ENCODE results near the gene LMTK3. TPM values are rescaled to one million over a fixed set of nuclear protein-coding genes. Genes with fewer than 3 reads are reported as not detected.

Gene LMTK3
- total and polyA plus RNA-seq, 9 of the 15 experiments (the other 6 are each of a cell fraction or from before 2014, with no cell fraction given) = 0.35 to 12.3 (median 2.0) TPM; not detected in 2

- peak; percentile 52; the same call in 1 of the 2 replicates for TF ChIP-seq REST (IDR thresholded peaks at IDR 0.05; ENCODE audit: borderline replicate concordance)
- TF ChIP-seq REST (CRISPR knock-in tag; IDR thresholded peaks at IDR 0.05; ENCODE audit: low read depth) = no peak
- no peak for TF ChIP-seq SIN3A (IDR thresholded peaks at IDR 0.05; ENCODE audit: borderline replicate concordance in 2 of 2, control insufficient read depth in 1 of 2, low read depth in 2 of 2, low read length in 2 of 2)
- no peak for TF ChIP-seq JUND (IDR thresholded peaks at IDR 0.05; ENCODE audit: borderline replicate concordance, low read depth, low read length)
- 0 out of 3 replicates have a peak, but pooled peaks have one; percentile 8 for TF ChIP-seq JUND (tag; IDR thresholded peaks at IDR 0.05; ENCODE audit: borderline replicate concordance, low read depth, low read length)
- TF ChIP-seq ZNF740 (CRISPR knock-in tag; IDR thresholded peaks at IDR 0.05) = no peak
- TF ChIP-seq ZNF740 (tag; IDR thresholded peaks at IDR 0.05) = no peak
- TF ChIP-seq ZNF41 (CRISPR knock-in tag; conservative IDR thresholded peaks at IDR 0.05) = no peak
- no peak for TF ChIP-seq TGIF2 (CRISPR knock-in tag; IDR thresholded peaks at IDR 0.05)
- peak; percentile 87; the same call in 1 of the 2 replicates for TF ChIP-seq GTF2F1 (IDR thresholded peaks at IDR 0.05; ENCODE audit: low read depth, low read length)
- no peak for TF ChIP-seq ATF7 (IDR thresholded peaks at IDR 0.05)
- TF ChIP-seq DPF2 (IDR thresholded peaks at IDR 0.05) = peak; percentile 39
- no peak for TF ChIP-seq MAFG (tag; conservative IDR thresholded peaks at IDR 0.05)
- TF ChIP-seq HDAC6 (IDR thresholded peaks at IDR 0.05; ENCODE audit: low read depth, low read length) = no peak
- TF ChIP-seq ARID3B (CRISPR knock-in tag; IDR thresholded peaks at IDR 0.05; ENCODE audit: borderline replicate concordance) = no peak
- TF ChIP-seq ZNF639 (CRISPR knock-in tag; conservative IDR thresholded peaks at IDR 0.05 in 1 of 2, IDR thresholded peaks at IDR 0.05 in 1 of 2) = 0 out of 4 replicates have a peak, but pooled peaks of 1 of the 2 experiments have one; percentile 49
- TF ChIP-seq EZH2 (IDR thresholded peaks at IDR 0.05; ENCODE audit: borderline replicate concordance, low read depth, low read length) = no peak
These were observed 66.4 kb downstream of the LMTK3 start (continued) for GRCh38 chr19:48445256-48445605.
